Natural killer cell (primary cell): ENCODE results near the gene PSMF1. TPM values are rescaled to one million over a fixed set of nuclear protein-coding genes. Genes with fewer than 3 reads are reported as not detected.

Experiments
- ATAC-seq, 3 donors: fragments of 150-1000 bp in 2 of 3; fragments of 200-7000 bp in 1 of 3; cut with Tn5 transposase; 1 replicate in 1 of 3; 2 replicates in 2 of 3; pipeline ENCODE4 v1.10.0; 2021; ENCODE audit warnings: mild to moderate bottlenecking in 2 of 3, moderate library complexity in 2 of 3
- DNase-seq, 2 donors: peaks; one replicate each; pipeline versions ENCODE4 v3.0.0 to v3.0.0-alpha.2; 2013 to 2021; ENCODE audit warnings: mixed read lengths in 1 of 2
- H3K27ac ChIP-seq: one replicate; pipeline ENCODE4 v1.5.1; 2013; ENCODE audit warnings: mild to moderate bottlenecking, low read length
- H3K27me3 ChIP-seq: one replicate; pipeline ENCODE4 v1.6.1; 2013; ENCODE audit warnings: low read length; ENCODE audit not compliant: control insufficient read depth, insufficient read depth
- H3K36me3 ChIP-seq: one replicate; pipeline ENCODE4 v1.6.1; 2013; ENCODE audit warnings: low read length; ENCODE audit not compliant: control insufficient read depth, insufficient read depth
- H3K4me1 ChIP-seq: one replicate; pipeline ENCODE4 v1.6.1; 2013; ENCODE audit warnings: low read length; ENCODE audit not compliant: control insufficient read depth, insufficient read depth
- H3K4me3 ChIP-seq: one replicate; pipeline ENCODE4 v1.5.1; 2013; ENCODE audit warnings: low read length
- H3K9me3 ChIP-seq: one replicate; pipeline ENCODE4 v1.6.1; 2013; ENCODE audit warnings: low read length; ENCODE audit not compliant: control insufficient read depth, insufficient read depth
- H3K27ac Mint-ChIP-seq, 2 donors: one replicate each; pipeline ENCODE4 v1.8.0; 2022; ENCODE audit warnings: mild to moderate bottlenecking in 2 of 2, mixed read lengths in 2 of 2, moderate library complexity in 1 of 2
- H3K27me3 Mint-ChIP-seq, 2 donors: one replicate each; pipeline ENCODE4 v1.8.0; 2022; ENCODE audit warnings: low read depth in 2 of 2, mixed read lengths in 2 of 2
- H3K36me3 Mint-ChIP-seq: one replicate; pipeline ENCODE4 v1.8.0; 2022; ENCODE audit warnings: mixed read lengths
- H3K4me1 Mint-ChIP-seq, 2 donors: one replicate each; pipeline ENCODE4 v1.8.0; 2022; ENCODE audit warnings: mixed read lengths in 2 of 2
- H3K4me3 Mint-ChIP-seq: one replicate; pipeline ENCODE4 v1.8.0; 2022; ENCODE audit warnings: mild to moderate bottlenecking, moderate library complexity, mixed read lengths
- H3K9me3 Mint-ChIP-seq, 2 donors: one replicate each; pipeline ENCODE4 v1.8.0; 2022; ENCODE audit warnings: mixed read lengths in 2 of 2
- WGBS: methylation state at CpG from one replicate; pipeline ENCODE4 v1.1.7; 2013; ENCODE audit warnings: missing lambda C conversion rate; ENCODE audit not compliant: insufficient coverage; 5-methylcytosine and 5-hydroxymethylcytosine counted together
- intact Hi-C: fragments of 100-400 bp; cut with micrococcal nuclease; formaldehyde crosslinking; loops from one replicate; pipeline ENCODE4 v1.14.2; 2022
- total RNA-seq, 4 donors: library from RNA; stranded (reverse); fragments of 120-200 nt in 1 of 4; gene quantifications; one replicate each; pipeline versions ENCODE4 v1.2.3 to v1.2.4, GENCODE V29; 2013 to 2022
- TF ChIP-seq, protein P1 (sequence below): fragments of 200-600 bp; IDR thresholded peaks from one replicate; pipeline ENCODE4 v1.8.0; 2022; ENCODE audit warnings: antibody characterized with exemption

The PSMF1 gene
- total RNA-seq, 3 donors from 2014 or later (not counting 1 experiment from before 2014, with no cell fraction given) = 97.1 to 107 (median 101) TPM

DNA sequence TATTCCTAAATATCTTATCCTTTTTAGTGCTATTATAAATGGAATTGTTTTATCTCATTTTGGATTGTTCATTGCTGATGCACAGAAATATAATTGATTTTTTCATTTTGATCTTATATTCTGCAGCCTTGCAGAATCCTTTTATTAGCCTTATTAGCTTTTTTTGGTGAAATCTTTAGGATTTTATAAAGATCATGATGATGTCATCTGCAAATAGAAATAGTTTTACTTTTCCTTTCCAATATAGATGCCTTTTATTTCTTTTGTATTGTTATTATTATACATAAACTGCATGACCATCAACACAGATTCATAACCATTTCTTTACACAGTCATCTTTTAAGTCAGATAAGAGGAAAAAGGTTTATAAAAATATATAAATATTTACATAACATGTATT, 16.9 kb upstream of the PSMF1 start:
- intact Hi-C loops = loop anchor here (10.0 kb wide), 1 partner anchor 113 kb away; no protein-coding TSS in a partner anchor
- TF ChIP-seq, protein P1, sequence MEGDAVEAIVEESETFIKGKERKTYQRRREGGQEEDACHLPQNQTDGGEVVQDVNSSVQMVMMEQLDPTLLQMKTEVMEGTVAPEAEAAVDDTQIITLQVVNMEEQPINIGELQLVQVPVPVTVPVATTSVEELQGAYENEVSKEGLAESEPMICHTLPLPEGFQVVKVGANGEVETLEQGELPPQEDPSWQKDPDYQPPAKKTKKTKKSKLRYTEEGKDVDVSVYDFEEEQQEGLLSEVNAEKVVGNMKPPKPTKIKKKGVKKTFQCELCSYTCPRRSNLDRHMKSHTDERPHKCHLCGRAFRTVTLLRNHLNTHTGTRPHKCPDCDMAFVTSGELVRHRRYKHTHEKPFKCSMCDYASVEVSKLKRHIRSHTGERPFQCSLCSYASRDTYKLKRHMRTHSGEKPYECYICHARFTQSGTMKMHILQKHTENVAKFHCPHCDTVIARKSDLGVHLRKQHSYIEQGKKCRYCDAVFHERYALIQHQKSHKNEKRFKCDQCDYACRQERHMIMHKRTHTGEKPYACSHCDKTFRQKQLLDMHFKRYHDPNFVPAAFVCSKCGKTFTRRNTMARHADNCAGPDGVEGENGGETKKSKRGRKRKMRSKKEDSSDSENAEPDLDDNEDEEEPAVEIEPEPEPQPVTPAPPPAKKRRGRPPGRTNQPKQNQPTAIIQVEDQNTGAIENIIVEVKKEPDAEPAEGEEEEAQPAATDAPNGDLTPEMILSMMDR = no peak
- Mint-ChIP-seq H3K27me3 (peaks cover 0 to 8% of the 10 kb centered on the region in 2 donors), H3K4me1 (no peaks in the 10 kb centered on the region), H3K9me3 (peaks cover 7 to 9% of the 10 kb centered on the region in 2 donors), H3K4me3 (no peak overlapping the region), H3K36me3 (peaks cover 10% of the 10 kb centered on the region), H3K27ac (no peak overlapping the region)
- H3K4me3 ChIP-seq = no peak overlapping the region
- no peaks in the 10 kb centered on the region for H3K27me3 ChIP-seq
- DNase-seq (no peak), ATAC-seq (no peak)
- H3K27ac ChIP-seq = no peak overlapping the region
- no peaks in the 10 kb centered on the region for H3K9me3 ChIP-seq
- H3K36me3 ChIP-seq = no peaks in the 10 kb centered on the region
- H3K4me1 ChIP-seq = no peaks in the 10 kb centered on the region

DNA sequence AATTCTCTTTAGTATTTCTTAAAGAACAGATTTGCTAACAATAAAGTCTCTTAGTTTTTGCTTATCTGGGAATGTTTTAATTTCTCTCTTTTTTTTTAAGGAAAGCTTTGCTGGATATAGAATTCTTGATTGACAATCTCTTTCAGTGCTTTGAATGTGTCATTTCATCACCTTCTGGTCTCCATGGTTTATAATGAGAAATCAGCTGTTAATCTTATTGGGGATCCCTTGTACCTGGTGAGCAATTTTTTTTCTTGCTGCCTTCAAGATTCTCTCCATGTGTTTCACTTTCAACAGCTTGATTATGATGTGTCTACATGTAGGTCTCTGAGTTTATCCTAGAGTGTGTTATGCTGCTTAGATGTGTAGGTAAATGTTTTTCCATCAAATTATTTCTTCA, 16.4 kb upstream of the PSMF1 start:
- intact Hi-C loops = loop anchor here (10.0 kb wide), 1 partner anchor 113 kb away; no protein-coding TSS in a partner anchor
- TF ChIP-seq, protein P1 = no peak

DNA sequence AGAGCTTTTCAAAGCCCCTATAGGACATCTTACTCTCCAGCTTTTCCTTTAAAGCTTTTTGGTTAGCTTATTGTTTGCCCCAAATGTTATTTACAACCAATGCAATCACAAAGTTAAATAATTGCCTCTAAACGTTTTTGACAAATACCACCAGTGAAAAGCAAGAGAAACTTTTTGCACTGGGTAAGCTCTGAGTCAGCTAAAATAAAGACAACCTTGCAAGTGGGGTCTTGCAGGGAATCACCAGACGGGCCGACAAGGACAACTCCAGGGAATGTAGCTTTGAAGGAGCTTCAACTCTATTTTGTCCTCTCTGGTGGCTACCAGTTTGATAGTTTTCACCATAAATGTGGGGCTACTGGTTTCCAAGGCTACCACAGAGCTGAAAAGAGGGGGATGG, 14.7 kb upstream of the PSMF1 start:
- H3K36me3 ChIP-seq = no peaks in the 10 kb centered on the region
- TF ChIP-seq, protein P1 = no peak
- Mint-ChIP-seq H3K4me1 (no peaks in the 10 kb centered on the region), H3K36me3 (peaks cover 10% of the 10 kb centered on the region), H3K9me3 (peaks cover 7 to 9% of the 10 kb centered on the region in 2 donors), H3K4me3 (no peak overlapping the region), H3K27ac (no peak overlapping the region), H3K27me3 (peaks cover 0 to 8% of the 10 kb centered on the region in 2 donors)
- intact Hi-C loops = loop anchor here (10.0 kb wide), 1 partner anchor 111 kb away; no protein-coding TSS in a partner anchor
- DNase-seq (no peak), ATAC-seq (no peak)
- no peak overlapping the region for H3K27ac ChIP-seq
- H3K4me3 ChIP-seq = no peak overlapping the region
- H3K9me3 ChIP-seq = no peaks in the 10 kb centered on the region
- WGBS = 84% methylated on average over 3 of the region's 3 CpGs
- H3K27me3 ChIP-seq = no peaks in the 10 kb centered on the region
- H3K4me1 ChIP-seq = peaks cover 4% of the 10 kb centered on the region

More for the DNA sequence above, 16.4 kb upstream of the PSMF1 start:
- Histone ChIP-seq H3K4me1 (no peaks in the 10 kb centered on the region), H3K27ac (no peak overlapping the region), H3K9me3 (no peaks in the 10 kb centered on the region), H3K36me3 (no peaks in the 10 kb centered on the region), H3K27me3 (no peaks in the 10 kb centered on the region), H3K4me3 (no peak overlapping the region)
- Mint-ChIP-seq H3K9me3 (peaks cover 7 to 9% of the 10 kb centered on the region in 2 donors), H3K27ac (no peak overlapping the region), H3K27me3 (peaks cover 0 to 8% of the 10 kb centered on the region in 2 donors), H3K4me1 (no peaks in the 10 kb centered on the region), H3K36me3 (peaks cover 10% of the 10 kb centered on the region), H3K4me3 (no peak overlapping the region)
- DNase-seq (no peak), ATAC-seq (no peak)

- TF ChIP-seq, protein P1 = no peak
- peaks cover 10% of the 10 kb centered on the region for H3K36me3 Mint-ChIP-seq
- H3K27me3 Mint-ChIP-seq = peaks cover 0 to 8% of the 10 kb centered on the region in 2 donors
- no peaks in the 10 kb centered on the region for H3K36me3 ChIP-seq
- intact Hi-C loops = loop anchor here (5.0 to 10.0 kb wide), 2 partner anchors 109 to 288 kb away; no protein-coding TSS in a partner anchor
- no peak overlapping the region for H3K27ac ChIP-seq
- ATAC-seq (no peak), DNase-seq (no peak)
- no peak overlapping the region for H3K27ac Mint-ChIP-seq
- H3K27me3 ChIP-seq = no peaks in the 10 kb centered on the region
- no peaks in the 10 kb centered on the region for H3K9me3 ChIP-seq
- WGBS = 96% methylated on average over 6 of the region's 6 CpGs
- peaks cover 7 to 9% of the 10 kb centered on the region in 2 donors for H3K9me3 Mint-ChIP-seq
- peaks cover 4% of the 10 kb centered on the region for H3K4me1 ChIP-seq
- no peaks in the 10 kb centered on the region for H3K4me1 Mint-ChIP-seq
- H3K4me3 Mint-ChIP-seq = no peak overlapping the region
- no peak overlapping the region for H3K4me3 ChIP-seq
These were observed 12.7 kb upstream of the PSMF1 start for GRCh38 chr20:1105599-1106194.
